Body of pancreas (tissue), 4 donors: ENCODE measurements around the gene LRRC37A2. TPM values are rescaled to one million over a fixed set of nuclear protein-coding genes. Genes with fewer than 3 reads are reported as not detected.
"Not testable (repeated sequence)": the region's sequence is repeated elsewhere in the genome, so short reads cannot be mapped to it uniquely, and the experiment has no call there.

Source experiments
- ATAC-seq: fragments of 150-250 bp; one replicate; pipeline ENCODE4 v1.9.1; 2016
- DNase-seq, 4 donors: peaks; one replicate each; pipeline ENCODE4 v3.0.0-alpha.2; 2019
- H3K27ac ChIP-seq, 4 donors: fragments of 200-600 bp; sonication (generic); 1 replicate in 3 of 4; 2 replicates in 1 of 4; pipeline versions ENCODE4 v1.5.1 to v1.6.1; 2016 to 2019; ENCODE audit warnings: mild to moderate bottlenecking in 1 of 4, mixed read lengths in 1 of 4, moderate library complexity in 1 of 4
- H3K27me3 ChIP-seq, 2 donors: fragments of 200-600 bp; sonication (generic); one replicate each; pipeline ENCODE4 v1.6.0; 2016; ENCODE audit warnings: mild to moderate bottlenecking in 1 of 2
- H3K36me3 ChIP-seq, 2 donors: fragments of 200-600 bp; sonication (generic); replicated peaks in 1 of 2; 2 replicates each; pipeline ENCODE4 v1.5.1; 2016; ENCODE audit warnings: low read depth in 2 of 2; ENCODE audit not compliant: insufficient read depth in 1 of 2
- H3K4me1 ChIP-seq: fragments of 200-600 bp; sonication (generic); one replicate; pipeline ENCODE4 v1.6.0; 2016
- H3K4me3 ChIP-seq, 2 donors: fragments of 200-600 bp; sonication (generic); 1 replicate in 1 of 2; 2 replicates in 1 of 2; pipeline ENCODE4 v1.5.1; 2016 to 2019
- H3K9me3 ChIP-seq, 3 donors: fragments of 200-600 bp; sonication (generic); 1 replicate in 2 of 3; 2 replicates in 1 of 3; pipeline ENCODE4 v1.5.1; 2016
- WGBS, 2 donors: methylation state at CpG; one replicate each; pipeline ENCODE4 v1.1.5; 2017; 5-methylcytosine and 5-hydroxymethylcytosine counted together
- intact Hi-C: fragments of 100-400 bp; cut with DNase I; formaldehyde crosslinking; loops from one replicate; pipeline ENCODE4 v1.15.1; 2023
- total RNA-seq, 2 donors: library from RNA; depleted of rRNA; stranded (reverse); fragments of >200 nt; gene quantifications; one replicate each; pipeline ENCODE4 v1.1.0, GENCODE V29; 2016

Gene LRRC37A2
- total RNA-seq, 2 donors from 2014 or later, result 8.2 to 12.7 TPM

GRCh38 chr17:46560048-46560447 lies 47.8 kb downstream of the LRRC37A2 start:
- H3K9me3 ChIP-seq, H3K36me3 ChIP-seq, intact Hi-C loops, H3K27ac ChIP-seq, H3K4me1 ChIP-seq, H3K27me3 ChIP-seq, H3K4me3 ChIP-seq, DNase-seq, ATAC-seq: not testable (repeated sequence)
- no CpG with 5 or more reads among the region's 3 CpGs for WGBS, 2 donors

- ATAC-seq, intact Hi-C loops, DNase-seq, H3K36me3 ChIP-seq, H3K9me3 ChIP-seq, H3K27ac ChIP-seq, H3K4me3 ChIP-seq, H3K27me3 ChIP-seq, H3K4me1 ChIP-seq: not testable (repeated sequence)
- WGBS, 2 donors, result no CpG with 5 or more reads among the region's 2 CpGs
Observed at GRCh38 chr17:46566284-46566683, 54.0 kb downstream of the LRRC37A2 start.

GRCh38 chr17:46566980-46567379 lies 54.7 kb downstream of the LRRC37A2 start:
- H3K36me3 ChIP-seq, intact Hi-C loops, H3K4me3 ChIP-seq, ATAC-seq, H3K4me1 ChIP-seq, DNase-seq, H3K27me3 ChIP-seq, H3K9me3 ChIP-seq, H3K27ac ChIP-seq: not testable (repeated sequence)
- WGBS, 2 donors, result no CpG with 5 or more reads among the region's 1 CpG

- DNase-seq, H3K4me1 ChIP-seq, H3K9me3 ChIP-seq, H3K27ac ChIP-seq, H3K36me3 ChIP-seq, H3K27me3 ChIP-seq, H3K4me3 ChIP-seq, ATAC-seq, intact Hi-C loops: not testable (repeated sequence)
- no CpG with 5 or more reads among the region's 4 CpGs for WGBS, 2 donors
Observed at GRCh38 chr17:46571796-46572195, 59.5 kb downstream of the LRRC37A2 start.

GRCh38 chr17:46579083-46580075 lies 67.1 kb downstream of the LRRC37A2 start, which contains the start of gene ARL17A:
ARL17A (minus strand) TSS chr17:46579691; CDS start chr17:46576322, 3,369 bp downstream.
- H3K4me3 ChIP-seq, H3K36me3 ChIP-seq, H3K9me3 ChIP-seq, H3K4me1 ChIP-seq, intact Hi-C loops, H3K27me3 ChIP-seq: not testable (repeated sequence)
- no CpG with 5 or more reads among the region's 65 CpGs for WGBS, 2 donors
- DNase-seq (peak; percentile 82 to 90 (median 88)), ATAC-seq (peak; percentile 96)
- peak within 1 kb of the TSS in 2 of 4 donors; percentile 67 to 73 for H3K27ac ChIP-seq

- DNase-seq, H3K9me3 ChIP-seq, H3K4me3 ChIP-seq, intact Hi-C loops, ATAC-seq, H3K27me3 ChIP-seq, H3K36me3 ChIP-seq, H3K4me1 ChIP-seq: not testable (repeated sequence)
- peak overlapping the region in 2 of 4 donors; percentile 67 to 73 for H3K27ac ChIP-seq
- 0% methylated on average over 4 to 6 of the region's 18 CpGs for WGBS, 2 donors
Observed at GRCh38 chr17:46580082-46580481, 67.8 kb downstream of the LRRC37A2 start.

GRCh38 chr17:46585444-46585843 lies 73.2 kb downstream of the LRRC37A2 start:
- H3K27ac ChIP-seq, ATAC-seq, H3K4me3 ChIP-seq, DNase-seq, intact Hi-C loops, H3K9me3 ChIP-seq, H3K27me3 ChIP-seq, H3K4me1 ChIP-seq, H3K36me3 ChIP-seq: not testable (repeated sequence)
- no CpG with 5 or more reads among the region's 3 CpGs for WGBS, 2 donors

- H3K4me3 ChIP-seq, H3K27ac ChIP-seq, DNase-seq, H3K4me1 ChIP-seq, H3K9me3 ChIP-seq, H3K27me3 ChIP-seq, H3K36me3 ChIP-seq, intact Hi-C loops: not testable (repeated sequence)
- peak; percentile 98 for ATAC-seq
- no CpG with 5 or more reads among the region's 95 CpGs for WGBS, 2 donors
Observed at GRCh38 chr17:46590157-46591146, 78.2 kb downstream of the LRRC37A2 start, which contains the start of gene NSF. NSF (plus strand) TSS chr17:46590669; CDS start chr17:46590776, 107 bp downstream.

- H3K27me3 ChIP-seq, intact Hi-C loops, H3K4me3 ChIP-seq, DNase-seq, H3K27ac ChIP-seq, H3K9me3 ChIP-seq, H3K4me1 ChIP-seq, H3K36me3 ChIP-seq: not testable (repeated sequence)
- WGBS, 2 donors, result no CpG with 5 or more reads among the region's 7 CpGs
- peak; percentile 46 for ATAC-seq
Observed at GRCh38 chr17:46591332-46591731, 79.1 kb downstream of the LRRC37A2 start.

GRCh38 chr17:46598344-46598931 lies 86.2 kb downstream of the LRRC37A2 start:
- H3K36me3 ChIP-seq, H3K27ac ChIP-seq, H3K27me3 ChIP-seq, H3K4me1 ChIP-seq, intact Hi-C loops, H3K4me3 ChIP-seq, H3K9me3 ChIP-seq, ATAC-seq, DNase-seq: not testable (repeated sequence)
- WGBS, 2 donors, result 10 to 28% methylated on average over 3 of the region's 3 CpGs

GRCh38 chr17:46600767-46601166 lies 88.5 kb downstream of the LRRC37A2 start:
- H3K9me3 ChIP-seq, H3K4me3 ChIP-seq, DNase-seq, intact Hi-C loops, ATAC-seq, H3K36me3 ChIP-seq, H3K4me1 ChIP-seq, H3K27me3 ChIP-seq, H3K27ac ChIP-seq: not testable (repeated sequence)
- WGBS, 2 donors, result no CpG with 5 or more reads among the region's 3 CpGs
